ENCODE results near the gene F2RL2.

The F2RL2 gene

DNA sequence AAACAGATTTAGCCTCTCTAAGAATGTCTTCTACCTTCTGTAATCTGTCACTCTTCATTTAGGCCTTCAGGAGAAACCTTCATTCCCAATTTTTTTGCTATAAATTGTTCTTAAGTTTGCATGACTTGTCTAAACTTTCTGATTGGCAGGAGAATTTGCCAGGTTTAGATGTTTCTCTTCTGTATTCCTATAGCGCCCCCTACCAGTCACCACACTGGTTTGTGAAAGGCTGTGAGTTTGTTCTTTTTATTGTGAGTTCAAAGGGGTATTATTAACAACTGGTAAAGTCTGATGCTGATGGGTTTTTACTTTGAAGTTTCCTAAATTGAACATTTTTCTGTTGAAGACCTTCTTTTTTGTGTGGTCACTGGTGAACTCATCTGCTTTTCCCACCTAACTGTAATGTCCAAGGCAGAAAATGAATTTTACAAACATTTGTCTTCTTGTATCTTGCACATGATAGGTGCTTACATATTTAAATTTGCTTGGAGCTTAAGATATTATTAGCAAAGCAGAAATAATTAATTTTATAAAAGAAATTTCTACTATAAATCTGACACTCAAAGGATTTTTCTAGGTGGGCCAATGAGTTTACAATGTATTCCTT is 18.4 kb upstream of the F2RL2 start:
- DNase-seq (ENCODE audit: low read depth in 1 of 2, low spot score in 1 of 2): peak; percentile 1 to 53
- H3K4me3 ChIP-seq (replicated peaks; ENCODE audit: insufficient read depth, low read length): no peak overlapping the region
- TF ChIP-seq, protein P1, sequence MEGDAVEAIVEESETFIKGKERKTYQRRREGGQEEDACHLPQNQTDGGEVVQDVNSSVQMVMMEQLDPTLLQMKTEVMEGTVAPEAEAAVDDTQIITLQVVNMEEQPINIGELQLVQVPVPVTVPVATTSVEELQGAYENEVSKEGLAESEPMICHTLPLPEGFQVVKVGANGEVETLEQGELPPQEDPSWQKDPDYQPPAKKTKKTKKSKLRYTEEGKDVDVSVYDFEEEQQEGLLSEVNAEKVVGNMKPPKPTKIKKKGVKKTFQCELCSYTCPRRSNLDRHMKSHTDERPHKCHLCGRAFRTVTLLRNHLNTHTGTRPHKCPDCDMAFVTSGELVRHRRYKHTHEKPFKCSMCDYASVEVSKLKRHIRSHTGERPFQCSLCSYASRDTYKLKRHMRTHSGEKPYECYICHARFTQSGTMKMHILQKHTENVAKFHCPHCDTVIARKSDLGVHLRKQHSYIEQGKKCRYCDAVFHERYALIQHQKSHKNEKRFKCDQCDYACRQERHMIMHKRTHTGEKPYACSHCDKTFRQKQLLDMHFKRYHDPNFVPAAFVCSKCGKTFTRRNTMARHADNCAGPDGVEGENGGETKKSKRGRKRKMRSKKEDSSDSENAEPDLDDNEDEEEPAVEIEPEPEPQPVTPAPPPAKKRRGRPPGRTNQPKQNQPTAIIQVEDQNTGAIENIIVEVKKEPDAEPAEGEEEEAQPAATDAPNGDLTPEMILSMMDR (IDR thresholded peaks at IDR 0.05; ENCODE audit: insufficient read depth, low read length): no peak
- H3K27ac ChIP-seq (replicated peaks): no peak overlapping the region
- no peaks in the 10 kb centered on the region for H3K27me3 ChIP-seq (ENCODE audit: insufficient read depth, poor library complexity, severe bottlenecking)

GRCh38 chr5:76638479-76638878 is 15.3 kb upstream of the F2RL2 start:
- no peak for DNase-seq (ENCODE audit: low read depth in 1 of 2, low spot score in 1 of 2)
- no peak for TF ChIP-seq POLR2AphosphoS5 (IDR thresholded peaks at IDR 0.05; ENCODE audit: low read depth)
- TF ChIP-seq, protein P2, sequence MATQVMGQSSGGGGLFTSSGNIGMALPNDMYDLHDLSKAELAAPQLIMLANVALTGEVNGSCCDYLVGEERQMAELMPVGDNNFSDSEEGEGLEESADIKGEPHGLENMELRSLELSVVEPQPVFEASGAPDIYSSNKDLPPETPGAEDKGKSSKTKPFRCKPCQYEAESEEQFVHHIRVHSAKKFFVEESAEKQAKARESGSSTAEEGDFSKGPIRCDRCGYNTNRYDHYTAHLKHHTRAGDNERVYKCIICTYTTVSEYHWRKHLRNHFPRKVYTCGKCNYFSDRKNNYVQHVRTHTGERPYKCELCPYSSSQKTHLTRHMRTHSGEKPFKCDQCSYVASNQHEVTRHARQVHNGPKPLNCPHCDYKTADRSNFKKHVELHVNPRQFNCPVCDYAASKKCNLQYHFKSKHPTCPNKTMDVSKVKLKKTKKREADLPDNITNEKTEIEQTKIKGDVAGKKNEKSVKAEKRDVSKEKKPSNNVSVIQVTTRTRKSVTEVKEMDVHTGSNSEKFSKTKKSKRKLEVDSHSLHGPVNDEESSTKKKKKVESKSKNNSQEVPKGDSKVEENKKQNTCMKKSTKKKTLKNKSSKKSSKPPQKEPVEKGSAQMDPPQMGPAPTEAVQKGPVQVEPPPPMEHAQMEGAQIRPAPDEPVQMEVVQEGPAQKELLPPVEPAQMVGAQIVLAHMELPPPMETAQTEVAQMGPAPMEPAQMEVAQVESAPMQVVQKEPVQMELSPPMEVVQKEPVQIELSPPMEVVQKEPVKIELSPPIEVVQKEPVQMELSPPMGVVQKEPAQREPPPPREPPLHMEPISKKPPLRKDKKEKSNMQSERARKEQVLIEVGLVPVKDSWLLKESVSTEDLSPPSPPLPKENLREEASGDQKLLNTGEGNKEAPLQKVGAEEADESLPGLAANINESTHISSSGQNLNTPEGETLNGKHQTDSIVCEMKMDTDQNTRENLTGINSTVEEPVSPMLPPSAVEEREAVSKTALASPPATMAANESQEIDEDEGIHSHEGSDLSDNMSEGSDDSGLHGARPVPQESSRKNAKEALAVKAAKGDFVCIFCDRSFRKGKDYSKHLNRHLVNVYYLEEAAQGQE (IDR thresholded peaks at IDR 0.05; ENCODE audit: insufficient replicate concordance, low read depth): no peak
- TF ChIP-seq SPI1 (IDR thresholded peaks at IDR 0.05; ENCODE audit: borderline replicate concordance, low read depth): no peak
- TF ChIP-seq, protein P1 (IDR thresholded peaks at IDR 0.05; ENCODE audit: insufficient read depth, low read length): no peak
- H3K4me3 ChIP-seq (replicated peaks; ENCODE audit: insufficient read depth, low read length): no peak overlapping the region
- no peak overlapping the region for H3K27ac ChIP-seq (replicated peaks)
- no peaks in the 10 kb centered on the region for H3K27me3 ChIP-seq (ENCODE audit: insufficient read depth, poor library complexity, severe bottlenecking)

GRCh38 chr5:76637490-76637889 is 14.3 kb upstream of the F2RL2 start:
- DNase-seq (ENCODE audit: low read depth in 1 of 2, low spot score in 1 of 2): no peak
- H3K27ac ChIP-seq (replicated peaks): no peak overlapping the region
- no peak overlapping the region for H3K4me3 ChIP-seq (replicated peaks; ENCODE audit: insufficient read depth, low read length)
- H3K27me3 ChIP-seq (ENCODE audit: insufficient read depth, poor library complexity, severe bottlenecking): no peaks in the 10 kb centered on the region
- no peak for TF ChIP-seq GABPA (IDR thresholded peaks at IDR 0.05; ENCODE audit: low read depth)
- TF ChIP-seq, protein P2 (IDR thresholded peaks at IDR 0.05; ENCODE audit: insufficient replicate concordance, low read depth): no peak
- TF ChIP-seq POLR2AphosphoS5 (IDR thresholded peaks at IDR 0.05; ENCODE audit: low read depth): no peak
- no peak for TF ChIP-seq SPI1 (IDR thresholded peaks at IDR 0.05; ENCODE audit: borderline replicate concordance, low read depth)
- TF ChIP-seq, protein P1 (IDR thresholded peaks at IDR 0.05; ENCODE audit: insufficient read depth, low read length): no peak

DNA sequence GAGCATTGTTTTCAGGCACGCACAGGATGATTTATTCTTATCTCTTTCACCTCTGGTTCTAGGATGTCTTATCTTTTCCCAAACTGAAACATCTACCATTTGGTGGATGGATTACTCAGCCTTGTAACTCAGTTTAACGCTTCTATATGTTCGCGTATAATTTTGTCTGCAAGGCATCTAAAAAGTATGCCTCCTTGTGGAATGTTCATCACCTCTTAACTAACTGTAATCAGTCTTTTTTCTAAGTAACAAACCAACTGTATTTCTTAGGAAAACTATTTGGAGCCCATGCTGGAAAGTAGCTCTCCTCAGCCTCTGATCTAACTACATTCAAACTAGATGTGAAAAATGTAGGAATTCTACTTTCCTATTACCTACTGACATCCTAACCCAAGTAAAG is 11.5 kb upstream of the F2RL2 start:
- no peak for DNase-seq (ENCODE audit: low read depth in 1 of 2, low spot score in 1 of 2)
- TF ChIP-seq GABPA (IDR thresholded peaks at IDR 0.05; ENCODE audit: low read depth): no peak
- TF ChIP-seq SPI1 (IDR thresholded peaks at IDR 0.05; ENCODE audit: borderline replicate concordance, low read depth): no peak
- no peak for TF ChIP-seq POLR2AphosphoS5 (IDR thresholded peaks at IDR 0.05; ENCODE audit: low read depth)
- TF ChIP-seq, protein P1 (IDR thresholded peaks at IDR 0.05; ENCODE audit: insufficient read depth, low read length): no peak
- TF ChIP-seq, protein P2 (IDR thresholded peaks at IDR 0.05; ENCODE audit: insufficient replicate concordance, low read depth): no peak
- H3K27ac ChIP-seq (replicated peaks): no peak overlapping the region
- no peaks in the 10 kb centered on the region for H3K27me3 ChIP-seq (ENCODE audit: insufficient read depth, poor library complexity, severe bottlenecking)
- no peak overlapping the region for H3K4me3 ChIP-seq (replicated peaks; ENCODE audit: insufficient read depth, low read length)
